H9 (cell line): Measurements from ENCODE around the gene KCNMA1. TPM values are rescaled to one million over a fixed set of nuclear protein-coding genes. Genes with fewer than 3 reads are reported as not detected.

Experiments used
- DNase-seq: peaks from one replicate; pipeline ENCODE4 v3.0.0-alpha.2; 2017
- H2AFZ ChIP-seq: one replicate; pipeline ENCODE4 v1.6.1; 2013; ENCODE audit warnings: mild to moderate bottlenecking, low read length, control low read depth, moderate library complexity
- H2AK5ac ChIP-seq: 2 replicates; pipeline ENCODE4 v1.6.1; 2013; ENCODE audit warnings: low read length, control low read depth, mixed read lengths; ENCODE audit not compliant: insufficient read length
- H2BK120ac ChIP-seq: one replicate; pipeline ENCODE4 v1.6.1; 2013; ENCODE audit warnings: low read depth, mild to moderate bottlenecking, low read length, control low read depth, inconsistent platforms; ENCODE audit not compliant: poor library complexity, severe bottlenecking
- H2BK12ac ChIP-seq: 2 replicates; pipeline ENCODE4 v1.6.1; 2013; ENCODE audit warnings: low read length, control low read depth, mixed read lengths, low read depth; ENCODE audit not compliant: insufficient read length
- H2BK15ac ChIP-seq: 2 replicates; pipeline ENCODE4 v1.6.1; 2013; ENCODE audit warnings: low read depth, low read length, control low read depth
- H2BK20ac ChIP-seq: one replicate; pipeline ENCODE4 v1.6.1; 2013; ENCODE audit warnings: low read depth, mild to moderate bottlenecking, low read length, control low read depth, inconsistent platforms; ENCODE audit not compliant: poor library complexity, severe bottlenecking
- H2BK5ac ChIP-seq: 2 replicates; pipeline ENCODE4 v1.6.1; 2013; ENCODE audit warnings: low read length, control low read depth, mixed read lengths; ENCODE audit not compliant: insufficient read length
- H3K14ac ChIP-seq: 2 replicates; pipeline ENCODE4 v1.6.1; 2013; ENCODE audit warnings: low read length, control low read depth; ENCODE audit not compliant: insufficient read depth
- H3K18ac ChIP-seq: 2 replicates; pipeline ENCODE4 v1.6.1; 2013; ENCODE audit warnings: low read depth, mild to moderate bottlenecking, mixed read lengths, low read length, control low read depth; ENCODE audit not compliant: insufficient read length
- H3K23ac ChIP-seq: 2 replicates; pipeline ENCODE4 v1.6.1; 2013; ENCODE audit warnings: low read length, control low read depth, mixed read lengths, low read depth; ENCODE audit not compliant: insufficient read length
- H3K23me2 ChIP-seq: 2 replicates; pipeline ENCODE4 v1.6.1; 2013; ENCODE audit warnings: low read depth, mild to moderate bottlenecking, mixed read lengths, low read length, control low read depth; ENCODE audit not compliant: insufficient read length, poor library complexity, severe bottlenecking
- H3K27ac ChIP-seq: 2 replicates; pipeline ENCODE4 v1.5.1; 2013; ENCODE audit warnings: low read length, control low read depth, mixed read lengths, low read depth; ENCODE audit not compliant: insufficient read length
- H3K27me3 ChIP-seq: 2 replicates; pipeline ENCODE4 v1.6.1; 2013; ENCODE audit warnings: low read length, control low read depth, inconsistent platforms; ENCODE audit not compliant: insufficient read depth
- H3K4ac ChIP-seq: 2 replicates; pipeline ENCODE4 v1.6.1; 2013; ENCODE audit warnings: low read depth, mild to moderate bottlenecking, control low read depth, inconsistent platforms, low read length, moderate library complexity
- H3K4me1 ChIP-seq: 2 replicates; pipeline ENCODE4 v1.6.1; 2013; ENCODE audit warnings: low read length, control low read depth, inconsistent platforms; ENCODE audit not compliant: insufficient read depth
- H3K4me2 ChIP-seq: 2 replicates; pipeline ENCODE4 v1.6.1; 2013; ENCODE audit warnings: low read length, control low read depth, mixed read lengths; ENCODE audit not compliant: insufficient read length, insufficient read depth
- H3K56ac ChIP-seq: 2 replicates; pipeline ENCODE4 v1.6.1; 2013; ENCODE audit warnings: low read depth, mild to moderate bottlenecking, mixed read lengths, low read length, control low read depth; ENCODE audit not compliant: insufficient read length
- H3K79me1 ChIP-seq: 2 replicates; pipeline ENCODE4 v1.6.1; 2013; ENCODE audit warnings: low read depth, mild to moderate bottlenecking, moderate library complexity, low read length, control low read depth, inconsistent platforms; ENCODE audit not compliant: insufficient read depth, poor library complexity, severe bottlenecking
- H3K79me2 ChIP-seq: 2 replicates; pipeline ENCODE4 v1.6.1; 2013; ENCODE audit warnings: low read length, control low read depth, inconsistent platforms; ENCODE audit not compliant: insufficient read depth
- H3K9ac ChIP-seq: 2 replicates; pipeline ENCODE4 v1.6.1; 2013; ENCODE audit warnings: low read length, control low read depth, mixed read lengths; ENCODE audit not compliant: insufficient read length; ENCODE audit errors: extremely low read depth
- H3K9me3 ChIP-seq: one replicate; pipeline ENCODE4 v1.6.1; 2013; ENCODE audit warnings: low read depth, low read length, inconsistent platforms; ENCODE audit not compliant: control insufficient read depth
- H3T11ph ChIP-seq: one replicate; pipeline ENCODE4 v1.6.1; 2013; ENCODE audit warnings: mild to moderate bottlenecking, low read length, control low read depth, inconsistent platforms
- H4K20me1 ChIP-seq: one replicate; pipeline ENCODE4 v1.6.1; 2013; ENCODE audit not compliant: control insufficient read depth, insufficient read length, insufficient read depth
- H4K5ac ChIP-seq: 2 replicates; pipeline ENCODE4 v1.6.1; 2013; ENCODE audit warnings: low read depth, mild to moderate bottlenecking, mixed read lengths, low read length, control low read depth; ENCODE audit not compliant: insufficient read length
- H4K8ac ChIP-seq: replicated peaks from 2 replicates; pipeline ENCODE4 v1.6.1; 2013; ENCODE audit warnings: low read length, control low read depth, mixed read lengths, low read depth; ENCODE audit not compliant: insufficient read length
- H4K91ac ChIP-seq: 2 replicates; pipeline ENCODE4 v1.6.1; 2013; ENCODE audit warnings: low read depth, mild to moderate bottlenecking, moderate library complexity, mixed read lengths, low read length, control low read depth; ENCODE audit not compliant: insufficient read length
- H3K27ac Mint-ChIP-seq, 3 experiments: 2 replicates in 2 of 3; 3 replicates in 1 of 3; pipeline ENCODE4 v1.8.0; 2020 to 2021; ENCODE audit warnings: mixed read lengths in 3 of 3, mild to moderate bottlenecking in 1 of 3, moderate library complexity in 1 of 3
- H3K27me3 Mint-ChIP-seq: 2 replicates; pipeline ENCODE4 v1.8.0; 2021; ENCODE audit warnings: low read depth, mild to moderate bottlenecking, moderate library complexity, mixed read lengths
- H3K36me3 Mint-ChIP-seq, 3 experiments: 2 replicates in 2 of 3; 3 replicates in 1 of 3; pipeline ENCODE4 v1.8.0; 2020 to 2021; ENCODE audit warnings: low read depth in 3 of 3, mixed read lengths in 3 of 3; ENCODE audit not compliant: insufficient read depth in 1 of 3
- H3K4me1 Mint-ChIP-seq, 2 experiments: 2 replicates each; pipeline ENCODE4 v1.8.0; 2020; ENCODE audit warnings: mixed read lengths in 2 of 2
- H3K4me3 Mint-ChIP-seq, 2 experiments: 2 replicates in 1 of 2; 3 replicates in 1 of 2; pipeline ENCODE4 v1.8.0; 2020 to 2021; ENCODE audit warnings: mild to moderate bottlenecking in 2 of 2, mixed read lengths in 2 of 2, moderate library complexity in 1 of 2
- H3K9me3 Mint-ChIP-seq, 2 experiments: 2 replicates in 1 of 2; 3 replicates in 1 of 2; pipeline ENCODE4 v1.8.0; 2020; ENCODE audit warnings: mild to moderate bottlenecking in 2 of 2, mixed read lengths in 2 of 2, moderate library complexity in 1 of 2
- WGBS: extraction: QIAGEN DNeasy Blood & Tissue Kit; methylation state at CpG from one replicate; pipeline ENCODE4 v1.1.7; 2013; ENCODE audit warnings: missing lambda C conversion rate, low lambda C conversion rate, mixed read lengths; ENCODE audit not compliant: insufficient read length; ENCODE audit errors: extremely low coverage; 5-methylcytosine and 5-hydroxymethylcytosine counted together
- total RNA-seq: library from RNA; stranded (reverse); gene quantifications from 2 replicates; pipeline ENCODE4 v1.2.1, GENCODE V29; 2021
- TF ChIP-seq, protein P1 (sequence below): fragments of 200-600 bp; sonication (generic); conservative IDR thresholded peaks from 3 replicates; pipeline ENCODE4 v1.8.0; 2021; ENCODE audit warnings: antibody characterized with exemption, mild to moderate bottlenecking

The KCNMA1 gene
- total RNA-seq, 1 experiment from 2014 or later, result 2.0 TPM

DNA sequence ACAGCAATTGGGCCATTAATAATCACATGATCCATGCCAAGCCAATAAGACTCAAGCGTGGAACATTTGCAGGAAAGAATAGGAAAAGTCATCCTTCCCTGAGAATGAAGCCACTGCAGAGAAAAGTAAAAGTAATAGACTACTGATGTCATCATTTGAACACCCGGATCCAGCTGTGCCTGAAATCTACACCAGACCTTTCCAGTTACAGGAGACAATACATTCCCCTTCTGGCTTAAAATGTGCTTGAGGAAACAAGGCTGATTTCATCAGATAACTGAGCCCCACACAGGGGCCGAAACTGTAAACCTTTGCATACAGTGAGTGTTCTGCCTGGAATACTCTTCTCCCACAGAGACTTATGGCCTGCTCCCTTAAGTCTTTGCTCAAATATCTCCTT, 232.8 kb downstream of the KCNMA1 start:
- Histone ChIP-seq H3K4ac (no peak overlapping the region), H3K9ac (no peak overlapping the region), H3K9me3 (no peaks in the 10 kb centered on the region), H2BK15ac (no peak overlapping the region), H2AFZ (no peak overlapping the region), H3K18ac (no peak overlapping the region), H3K4me2 (no peak overlapping the region), H3K23ac (no peak overlapping the region), H2BK12ac (no peak overlapping the region), H4K5ac (no peak overlapping the region), H2AK5ac (no peak overlapping the region), H4K20me1 (no peaks in the 10 kb centered on the region), H2BK5ac (no peak overlapping the region), H2BK120ac (no peak overlapping the region), H3K23me2 (no peaks in the 10 kb centered on the region), H2BK20ac (no peak overlapping the region), H3K27me3 (no peaks in the 10 kb centered on the region), H4K8ac (no peak overlapping the region), H3K79me1 (no peaks in the 10 kb centered on the region), H4K91ac (no peak overlapping the region), H3K56ac (no peak overlapping the region), H3K14ac (no peak overlapping the region), H3K79me2 (no peaks in the 10 kb centered on the region), H3T11ph (no peak overlapping the region), H3K4me1 (peaks cover 2% of the 10 kb centered on the region; the same call in 1 of the 2 replicates), H3K27ac (no peak overlapping the region)
- no peak for DNase-seq
- TF ChIP-seq, protein P1, sequence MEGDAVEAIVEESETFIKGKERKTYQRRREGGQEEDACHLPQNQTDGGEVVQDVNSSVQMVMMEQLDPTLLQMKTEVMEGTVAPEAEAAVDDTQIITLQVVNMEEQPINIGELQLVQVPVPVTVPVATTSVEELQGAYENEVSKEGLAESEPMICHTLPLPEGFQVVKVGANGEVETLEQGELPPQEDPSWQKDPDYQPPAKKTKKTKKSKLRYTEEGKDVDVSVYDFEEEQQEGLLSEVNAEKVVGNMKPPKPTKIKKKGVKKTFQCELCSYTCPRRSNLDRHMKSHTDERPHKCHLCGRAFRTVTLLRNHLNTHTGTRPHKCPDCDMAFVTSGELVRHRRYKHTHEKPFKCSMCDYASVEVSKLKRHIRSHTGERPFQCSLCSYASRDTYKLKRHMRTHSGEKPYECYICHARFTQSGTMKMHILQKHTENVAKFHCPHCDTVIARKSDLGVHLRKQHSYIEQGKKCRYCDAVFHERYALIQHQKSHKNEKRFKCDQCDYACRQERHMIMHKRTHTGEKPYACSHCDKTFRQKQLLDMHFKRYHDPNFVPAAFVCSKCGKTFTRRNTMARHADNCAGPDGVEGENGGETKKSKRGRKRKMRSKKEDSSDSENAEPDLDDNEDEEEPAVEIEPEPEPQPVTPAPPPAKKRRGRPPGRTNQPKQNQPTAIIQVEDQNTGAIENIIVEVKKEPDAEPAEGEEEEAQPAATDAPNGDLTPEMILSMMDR, result no peak
- H3K9me3 Mint-ChIP-seq, result no peaks in the 10 kb centered on the region
- H3K4me1 Mint-ChIP-seq, result peaks cover 21 to 31% of the 10 kb centered on the region in 2 experiments
- peaks cover 1% of the 10 kb centered on the region; the same call in 1 of the 2 replicates for H3K27me3 Mint-ChIP-seq
- H3K36me3 Mint-ChIP-seq, result no peaks in the 10 kb centered on the region
- no CpG with 5 or more reads among the region's 3 CpGs for WGBS
- H3K27ac Mint-ChIP-seq, result no peak overlapping the region
- H3K4me3 Mint-ChIP-seq, result no peak overlapping the region
